Measurements from ENCODE around the gene KCNA10.

- TF ChIP-seq, protein P1, sequence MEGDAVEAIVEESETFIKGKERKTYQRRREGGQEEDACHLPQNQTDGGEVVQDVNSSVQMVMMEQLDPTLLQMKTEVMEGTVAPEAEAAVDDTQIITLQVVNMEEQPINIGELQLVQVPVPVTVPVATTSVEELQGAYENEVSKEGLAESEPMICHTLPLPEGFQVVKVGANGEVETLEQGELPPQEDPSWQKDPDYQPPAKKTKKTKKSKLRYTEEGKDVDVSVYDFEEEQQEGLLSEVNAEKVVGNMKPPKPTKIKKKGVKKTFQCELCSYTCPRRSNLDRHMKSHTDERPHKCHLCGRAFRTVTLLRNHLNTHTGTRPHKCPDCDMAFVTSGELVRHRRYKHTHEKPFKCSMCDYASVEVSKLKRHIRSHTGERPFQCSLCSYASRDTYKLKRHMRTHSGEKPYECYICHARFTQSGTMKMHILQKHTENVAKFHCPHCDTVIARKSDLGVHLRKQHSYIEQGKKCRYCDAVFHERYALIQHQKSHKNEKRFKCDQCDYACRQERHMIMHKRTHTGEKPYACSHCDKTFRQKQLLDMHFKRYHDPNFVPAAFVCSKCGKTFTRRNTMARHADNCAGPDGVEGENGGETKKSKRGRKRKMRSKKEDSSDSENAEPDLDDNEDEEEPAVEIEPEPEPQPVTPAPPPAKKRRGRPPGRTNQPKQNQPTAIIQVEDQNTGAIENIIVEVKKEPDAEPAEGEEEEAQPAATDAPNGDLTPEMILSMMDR (conservative IDR thresholded peaks at IDR 0.05 in 1 of 2, IDR thresholded peaks at IDR 0.05 in 1 of 2; ENCODE audit: low read depth in 1 of 2, low read length in 2 of 2): no peak
- no peak for TF ChIP-seq EZH2 (IDR thresholded peaks at IDR 0.05; ENCODE audit: low read length, missing control alignments)
Observed at GRCh38 chr1:110515041-110515440, 3.9 kb downstream of the KCNA10 start.
